ENCODE data around the gene LGALS4. TPM values are rescaled to one million over a fixed set of nuclear protein-coding genes. Genes with fewer than 3 reads are reported as not detected.
"Not testable (repeated sequence)": the region's sequence is repeated elsewhere in the genome, so short reads cannot be mapped to it uniquely, and the experiment has no call there.

Gene LGALS4
- total RNA-seq, 3 donors from 2014 or later, result 2,367 to 7,005 (median 6,199) TPM

GRCh38 chr19:38781058-38781457 is 31.7 kb downstream of the LGALS4 start:
- H3K4me3 ChIP-seq, result no peak overlapping the region
- intact Hi-C loops (cut with DNase I, micrococcal nuclease), result no loop called here
- ATAC-seq (no peak), DNase-seq (no peak)
- no peaks in the 10 kb centered on the region for H3K36me3 ChIP-seq (ENCODE audit: low read depth)
- H3K4me1 ChIP-seq (ENCODE audit: low read depth), result no peaks in the 10 kb centered on the region
- H3K9me3 ChIP-seq, result no peaks in the 10 kb centered on the region
- TF ChIP-seq, protein P1, sequence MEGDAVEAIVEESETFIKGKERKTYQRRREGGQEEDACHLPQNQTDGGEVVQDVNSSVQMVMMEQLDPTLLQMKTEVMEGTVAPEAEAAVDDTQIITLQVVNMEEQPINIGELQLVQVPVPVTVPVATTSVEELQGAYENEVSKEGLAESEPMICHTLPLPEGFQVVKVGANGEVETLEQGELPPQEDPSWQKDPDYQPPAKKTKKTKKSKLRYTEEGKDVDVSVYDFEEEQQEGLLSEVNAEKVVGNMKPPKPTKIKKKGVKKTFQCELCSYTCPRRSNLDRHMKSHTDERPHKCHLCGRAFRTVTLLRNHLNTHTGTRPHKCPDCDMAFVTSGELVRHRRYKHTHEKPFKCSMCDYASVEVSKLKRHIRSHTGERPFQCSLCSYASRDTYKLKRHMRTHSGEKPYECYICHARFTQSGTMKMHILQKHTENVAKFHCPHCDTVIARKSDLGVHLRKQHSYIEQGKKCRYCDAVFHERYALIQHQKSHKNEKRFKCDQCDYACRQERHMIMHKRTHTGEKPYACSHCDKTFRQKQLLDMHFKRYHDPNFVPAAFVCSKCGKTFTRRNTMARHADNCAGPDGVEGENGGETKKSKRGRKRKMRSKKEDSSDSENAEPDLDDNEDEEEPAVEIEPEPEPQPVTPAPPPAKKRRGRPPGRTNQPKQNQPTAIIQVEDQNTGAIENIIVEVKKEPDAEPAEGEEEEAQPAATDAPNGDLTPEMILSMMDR (IDR thresholded peaks at IDR 0.05), result no peak

GRCh38 chr19:38780443-38780842 is 32.3 kb downstream of the LGALS4 start:
- ATAC-seq, result no peak
- Histone ChIP-seq H3K36me3 (ENCODE audit: low read depth) (no peaks in the 10 kb centered on the region), H3K4me1 (ENCODE audit: low read depth) (no peaks in the 10 kb centered on the region), H3K9me3 (no peaks in the 10 kb centered on the region), H3K4me3 (no peak overlapping the region)
- TF ChIP-seq, protein P1 (IDR thresholded peaks at IDR 0.05), result no peak
- intact Hi-C loops (cut with DNase I, micrococcal nuclease), result no loop called here
- DNase-seq, result no peak

- Histone ChIP-seq H3K4me3 (no peak overlapping the region), H3K4me1 (ENCODE audit: low read depth) (no peaks in the 10 kb centered on the region), H3K9me3 (no peaks in the 10 kb centered on the region), H3K36me3 (ENCODE audit: low read depth) (no peaks in the 10 kb centered on the region)
- no peak for ATAC-seq
- no peak for DNase-seq
- intact Hi-C loops (cut with DNase I, micrococcal nuclease), result no loop called here
- TF ChIP-seq, protein P1 (IDR thresholded peaks at IDR 0.05), result no peak
Measured at GRCh38 chr19:38778733-38779132, 34.0 kb downstream of the LGALS4 start.

DNA sequence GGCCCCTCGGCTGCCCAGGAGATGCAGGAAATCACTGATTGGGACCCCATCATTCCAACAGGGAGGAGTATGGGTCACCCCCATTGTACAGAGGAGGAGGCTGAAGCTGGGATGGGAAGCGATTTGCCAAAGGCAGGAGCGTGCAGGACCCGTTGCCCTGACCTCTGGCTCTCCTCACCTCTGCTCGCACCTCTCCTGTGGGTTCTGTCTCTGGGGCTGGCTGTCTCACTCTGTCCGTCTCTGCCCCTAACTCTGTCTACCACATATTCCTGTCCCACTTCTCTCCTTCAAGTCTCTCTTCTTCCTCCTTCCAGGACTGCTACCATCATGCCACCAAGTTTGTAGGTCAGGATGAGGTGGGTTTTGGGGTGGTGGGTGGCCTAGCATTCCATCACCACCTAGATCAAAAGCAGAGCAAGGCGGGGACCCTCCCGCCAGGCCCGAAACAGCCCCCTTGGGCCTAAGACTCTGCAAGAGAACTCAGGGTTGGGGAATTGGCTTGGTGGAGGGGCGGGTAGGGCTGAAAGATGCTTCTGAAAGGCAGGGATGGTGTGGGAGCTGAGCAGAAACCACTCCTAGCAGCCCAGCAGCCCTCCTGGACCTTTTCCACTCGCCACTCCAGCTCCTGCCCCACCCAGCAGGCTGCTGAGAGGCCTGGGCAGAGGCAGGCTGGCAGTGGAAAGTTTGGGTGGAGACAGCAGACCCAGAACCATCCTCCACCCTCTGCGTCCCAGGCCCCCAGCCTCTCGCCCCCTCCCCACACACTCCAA is 38.4 kb downstream of the LGALS4 start:
- TF ChIP-seq, protein P1 (IDR thresholded peaks at IDR 0.05), result no peak

DNA sequence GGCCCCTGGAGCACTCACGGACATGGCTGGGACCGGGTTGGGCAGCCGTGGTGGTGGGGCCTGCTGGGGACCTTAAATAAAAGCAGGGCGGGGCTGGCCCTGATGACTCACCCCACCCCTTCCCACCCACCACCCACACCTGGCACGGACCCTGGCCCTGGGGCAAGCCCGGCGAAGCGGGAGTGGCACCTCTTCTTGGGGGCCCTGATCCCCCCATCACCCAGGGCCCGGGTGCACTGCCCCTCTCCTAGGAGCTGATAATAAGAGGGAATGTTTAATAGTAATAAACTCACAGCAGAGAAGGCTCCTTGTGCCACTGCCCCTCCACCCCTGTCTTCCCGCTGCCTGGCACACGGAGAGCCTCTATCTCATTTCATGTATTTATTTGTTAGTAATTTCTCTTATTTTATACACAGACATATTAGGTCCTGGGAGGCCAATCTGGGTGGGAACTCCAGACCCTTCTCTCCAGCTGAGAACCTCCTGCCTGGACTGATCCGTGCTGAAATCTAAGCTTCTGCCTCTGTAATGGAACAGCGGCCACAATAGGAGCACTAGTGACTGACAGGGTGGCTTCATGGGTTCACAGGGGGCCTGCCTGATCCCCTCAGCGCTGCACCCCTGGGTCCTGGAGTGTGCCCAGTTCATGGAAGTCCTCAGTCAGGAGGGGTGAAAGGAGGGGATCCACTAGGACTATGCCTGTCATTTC is 39.1 kb downstream of the LGALS4 start, which contains the start of gene LGALS7:
Gene LGALS7 (minus strand): TSS at position 49 of the 709 bp plus-strand sequence. CDS start 25 bp downstream, at position 24.
- Histone ChIP-seq H3K9me3 (no peaks in the 10 kb centered on the region), H3K4me3 (no peak within 1 kb of the TSS), H3K4me1 (ENCODE audit: low read depth) (peaks cover 4% of the 10 kb centered on the region), H3K36me3 (ENCODE audit: low read depth) (no peaks in the 10 kb centered on the region)
- TF ChIP-seq, protein P1 (IDR thresholded peaks at IDR 0.05), result no peak
- DNase-seq (no peak), ATAC-seq (no peak)
- intact Hi-C loops (cut with DNase I, micrococcal nuclease), result no loop called here

More for the DNA sequence above, 38.4 kb downstream of the LGALS4 start:
- Histone ChIP-seq H3K4me3 (no peak overlapping the region), H3K9me3 (no peaks in the 10 kb centered on the region), H3K36me3 (ENCODE audit: low read depth) (no peaks in the 10 kb centered on the region), H3K4me1 (ENCODE audit: low read depth) (peaks cover 4% of the 10 kb centered on the region)
- intact Hi-C loops (cut with DNase I, micrococcal nuclease), result no loop called here
- ATAC-seq (no peak), DNase-seq (no peak)

DNA sequence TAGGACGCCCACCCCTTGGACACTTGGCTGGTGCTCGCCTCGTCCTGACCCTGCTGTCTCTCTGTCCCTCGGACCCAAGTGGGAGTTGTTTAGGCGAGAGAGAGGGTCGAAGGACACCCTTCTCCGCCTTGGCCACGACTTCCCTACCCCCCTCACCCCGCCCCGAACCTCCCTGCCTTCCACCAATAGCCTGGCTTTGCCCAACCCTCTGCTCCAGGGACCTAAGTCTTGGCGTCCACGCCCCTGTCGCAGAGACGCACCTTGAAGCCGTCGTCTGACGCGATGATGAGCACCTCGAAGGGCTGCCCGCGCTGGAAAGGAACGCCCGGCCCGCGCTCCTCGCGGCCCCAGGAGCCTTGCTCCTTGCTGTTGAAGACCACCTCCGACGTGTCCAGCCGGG is 41.2 kb downstream of the LGALS4 start:
- intact Hi-C loops (cut with DNase I, micrococcal nuclease); H3K4me3 ChIP-seq; H3K4me1 ChIP-seq (ENCODE audit: low read depth); DNase-seq; H3K9me3 ChIP-seq; H3K36me3 ChIP-seq (ENCODE audit: low read depth): not testable (repeated sequence)
- ATAC-seq, result peak; percentile 33

GRCh38 chr19:38770949-38771275 is 41.8 kb downstream of the LGALS4 start:
- H3K4me1 ChIP-seq (ENCODE audit: low read depth); H3K4me3 ChIP-seq; H3K36me3 ChIP-seq (ENCODE audit: low read depth); intact Hi-C loops (cut with DNase I, micrococcal nuclease); DNase-seq; H3K9me3 ChIP-seq: not testable (repeated sequence)
- ATAC-seq, result peak; percentile 89

GRCh38 chr19:38770228-38770948 is 42.4 kb downstream of the LGALS4 start:
- H3K4me3 ChIP-seq; H3K4me1 ChIP-seq (ENCODE audit: low read depth); DNase-seq; H3K36me3 ChIP-seq (ENCODE audit: low read depth); H3K9me3 ChIP-seq; intact Hi-C loops (cut with DNase I, micrococcal nuclease): not testable (repeated sequence)
- peak; percentile 28 for ATAC-seq
